GM12878 (cell line): ENCODE data around the gene ARHGAP15. TPM values are rescaled to one million over a fixed set of nuclear protein-coding genes. Genes with fewer than 3 reads are reported as not detected.

Experiments
- ATAC-seq: fragments of 200-7000 bp; cut with Tn5 transposase; 3 replicates; pipeline ENCODE4 v1.9.1; 2020; ENCODE audit warnings: mild to moderate bottlenecking, moderate library complexity
- BruUV-seq: library from RNA; stranded (reverse); fragments of 400-500 nt; replicated peaks from 2 replicates; lab custom pipeline; 2021; lab: Mats Ljungman, UMichigan
- CTCF ChIA-PET: fragments of 300-600 bp; sonication (Branson Sonifier 250); formaldehyde crosslinking; extraction: SDS; loops from one replicate; lab custom pipeline; 2021; ENCODE audit warnings: inconsistent platforms; lab: Yijun Ruan, JAX
- POLR2A ChIA-PET: fragments of 350-600 bp; formaldehyde crosslinking; extraction: SDS; loops from one replicate; lab custom pipeline; 2021; ENCODE audit warnings: inconsistent platforms; lab: Charles Lee
- RAD21 ChIA-PET: fragments of 300-600 bp; sonication (Branson Sonifier 250); formaldehyde crosslinking; loops from one replicate; lab custom pipeline; 2023; ENCODE audit warnings: antibody characterized with exemption; ENCODE audit not compliant: unreplicated experiment; lab: Charles Lee
- SMC1A ChIA-PET: fragments of 300-600 bp; sonication (Branson Sonifier 250); formaldehyde crosslinking; loops from one replicate; lab custom pipeline; 2023; ENCODE audit not compliant: unreplicated experiment, uncharacterized antibody; lab: Charles Lee
- DNase-seq: peaks from one replicate; pipeline ENCODE4 v3.0.0-alpha.2; 2011; ENCODE audit warnings: low read depth, low spot score
- FAIRE-seq: peaks from 3 replicates; lab custom pipeline; 2011; peaks lifted over from hg19 to GRCh38; lab: Jason Lieb, UNC
- H2AFZ ChIP-seq: 2 replicates; pipeline ENCODE4 v1.6.0; 2011; ENCODE audit warnings: low read depth, low read length, control low read depth; ENCODE audit not compliant: control insufficient read depth
- H3K27ac ChIP-seq: 2 replicates; pipeline ENCODE4 v1.5.1; 2011; ENCODE audit warnings: control low read depth; ENCODE audit not compliant: control insufficient read depth, insufficient read depth
- H3K27me3 ChIP-seq, 2 experiments: replicated peaks in 1 of 2; 2 replicates each; pipeline versions ENCODE4 v1.6.0 to v1.6.1; 2011; ENCODE audit warnings: low read length in 1 of 2; ENCODE audit not compliant: control insufficient read depth in 2 of 2, insufficient read depth in 2 of 2
- H3K36me3 ChIP-seq, 2 experiments: 2 replicates each; pipeline ENCODE4 v1.5.1; 2011; ENCODE audit warnings: low read length in 1 of 2; ENCODE audit not compliant: control insufficient read depth in 2 of 2, insufficient read depth in 2 of 2
- H3K4me1 ChIP-seq: 2 replicates; pipeline ENCODE4 v1.6.1; 2011; ENCODE audit warnings: mild to moderate bottlenecking, low read length, moderate library complexity, mixed read lengths; ENCODE audit not compliant: control insufficient read depth, insufficient read depth
- H3K4me2 ChIP-seq: 2 replicates; pipeline ENCODE4 v1.6.0; 2011; ENCODE audit warnings: control low read depth; ENCODE audit not compliant: control insufficient read depth, insufficient read depth
- H3K4me3 ChIP-seq: fragments of 200-600 bp; sonication (generic); 2 replicates; pipeline ENCODE4 v1.5.1; 2016
- H3K79me2 ChIP-seq: 2 replicates; pipeline ENCODE4 v1.6.0; 2011; ENCODE audit warnings: low read length; ENCODE audit not compliant: control insufficient read depth, insufficient read depth
- H3K9ac ChIP-seq: 2 replicates; pipeline ENCODE4 v1.8.0; 2011; ENCODE audit warnings: low read length, control low read depth, mixed read lengths; ENCODE audit not compliant: control insufficient read depth, insufficient read depth
- H3K9me3 ChIP-seq: replicated peaks from 3 replicates; pipeline ENCODE4 v1.5.1; 2011; ENCODE audit warnings: mild to moderate bottlenecking, low read length; ENCODE audit not compliant: control insufficient read depth, insufficient read depth
- H4K20me1 ChIP-seq: 2 replicates; pipeline ENCODE4 v1.6.0; 2011; ENCODE audit not compliant: control insufficient read depth, insufficient read depth
- BACH1 ChIP-seq: fragments of 450-650 bp; IDR thresholded peaks from 2 replicates; pipeline ENCODE4 v1.6.1; 2017; ENCODE audit warnings: mild to moderate bottlenecking, borderline replicate concordance
- EGR1 ChIP-seq, 2 experiments: IDR thresholded peaks; 1 replicate in 1 of 2; 2 replicates in 1 of 2; pipeline ENCODE4 v1.6.1; 2011 to 2012; ENCODE audit warnings: low read depth in 2 of 2, low read length in 2 of 2, borderline replicate concordance in 1 of 2, mild to moderate bottlenecking in 1 of 2, moderate library complexity in 1 of 2
- PML ChIP-seq: IDR thresholded peaks from 2 replicates; pipeline ENCODE4 v1.6.1; 2012; ENCODE audit warnings: low read length, inconsistent platforms
- RCOR1 ChIP-seq: conservative IDR thresholded peaks from 2 replicates; pipeline ENCODE4 v1.6.1; 2012; ENCODE audit warnings: low read depth, low read length, improper control_type of control experiment
- RFX5 ChIP-seq: IDR thresholded peaks from 2 replicates; pipeline ENCODE4 v1.6.1; 2011; ENCODE audit warnings: low read depth, low read length, improper control_type of control experiment
- SMARCA5 ChIP-seq: fragments of 450-650 bp; IDR thresholded peaks from 2 replicates; pipeline ENCODE4 v1.6.1; 2017; ENCODE audit warnings: mild to moderate bottlenecking
- TARDBP ChIP-seq: IDR thresholded peaks from 2 replicates; pipeline ENCODE4 v1.6.1; 2016; ENCODE audit warnings: borderline replicate concordance
- WGBS: methylation state at CpG from one replicate; pipeline ENCODE4 v1.1.6; 2016; ENCODE audit warnings: low lambda C conversion rate; ENCODE audit not compliant: insufficient replicate concordance, insufficient coverage; ENCODE audit errors: missing lambda C conversion rate; 5-methylcytosine and 5-hydroxymethylcytosine counted together
- in situ Hi-C: fragments of 300-500 bp; cut with MboI; formaldehyde crosslinking; loops from 9 replicates; pipeline ENCODE4 v1.14.3; 2018; ENCODE audit warnings: mixed read lengths
- intact Hi-C: fragments of 100-400 bp; cut with micrococcal nuclease; formaldehyde crosslinking; loops from one replicate; pipeline ENCODE4 v1.14.2; 2022; ENCODE audit not compliant: unreplicated experiment
- polyA plus RNA-seq, 11 experiments: library from polyadenylated mRNA; depleted of rRNA in 4 of 11; unstranded in 6 of 11; stranded (reverse) in 5 of 11; fragments of >200 nt; fragmentation: Nextera tagmentation in 4 of 11; fragmentation: Illumina TruSeq in 1 of 11; extraction: Ambion mirVana in 4 of 11; extraction: Trizol in 1 of 11; gene quantifications; 1 replicate in 1 of 11; 2 replicates in 10 of 11; pipeline versions ENCODE4 v1.2.1 to v1.2.3, GENCODE V29; 2011 to 2016; ENCODE audit warnings: inconsistent platforms in 2 of 11, missing spikeins in 2 of 11, low read depth in 1 of 11
- total RNA-seq, 4 experiments: library from RNA; depleted of rRNA in 3 of 4; stranded (reverse); fragments of >200 nt in 3 of 4; fragmentation: Illumina TruSeq in 1 of 4; extraction: Trizol in 1 of 4; gene quantifications; 2 replicates each; pipeline versions ENCODE4 v1.2.1 to v1.2.3, GENCODE V29; 2013 to 2021
- TF ChIP-seq, protein P1 (sequence below), 3 experiments: IDR thresholded peaks in 2 of 3; conservative IDR thresholded peaks in 1 of 3; 2 replicates each; pipeline ENCODE4 v1.5.1; 2011; ENCODE audit warnings: low read depth in 3 of 3, low read length in 3 of 3, mild to moderate bottlenecking in 3 of 3, control low read depth in 2 of 3, moderate library complexity in 2 of 3, inconsistent platforms in 1 of 3, mixed read lengths in 1 of 3; ENCODE audit not compliant: control insufficient read depth in 2 of 3, insufficient read depth in 1 of 3; ENCODE audit errors: extremely low read depth in 1 of 3
- TF ChIP-seq, protein P2 (sequence below): fragments of 450-650 bp; formaldehyde crosslinking; IDR thresholded peaks from 2 replicates; pipeline ENCODE4 v1.4.0; 2020; ENCODE audit warnings: mild to moderate bottlenecking, moderate library complexity
- TF ChIP-seq, protein P3 (sequence below): IDR thresholded peaks from 2 replicates; pipeline ENCODE4 v1.6.1; 2011; ENCODE audit warnings: borderline replicate concordance, low read depth, mild to moderate bottlenecking, moderate library complexity, low read length; ENCODE audit not compliant: insufficient read depth, poor library complexity, severe bottlenecking
- TF ChIP-seq, protein P4 (sequence below): fragments of 450-650 bp; formaldehyde crosslinking; IDR thresholded peaks from 2 replicates; pipeline ENCODE4 v1.4.0; 2022; ENCODE audit warnings: mild to moderate bottlenecking, moderate library complexity

The ARHGAP15 gene
- total and polyA plus RNA-seq, 10 of the 15 experiments (the other 5 are each of a cell fraction or from before 2014, with no cell fraction given), result 38.0 to 92.6 (median 66.7) TPM

DNA sequence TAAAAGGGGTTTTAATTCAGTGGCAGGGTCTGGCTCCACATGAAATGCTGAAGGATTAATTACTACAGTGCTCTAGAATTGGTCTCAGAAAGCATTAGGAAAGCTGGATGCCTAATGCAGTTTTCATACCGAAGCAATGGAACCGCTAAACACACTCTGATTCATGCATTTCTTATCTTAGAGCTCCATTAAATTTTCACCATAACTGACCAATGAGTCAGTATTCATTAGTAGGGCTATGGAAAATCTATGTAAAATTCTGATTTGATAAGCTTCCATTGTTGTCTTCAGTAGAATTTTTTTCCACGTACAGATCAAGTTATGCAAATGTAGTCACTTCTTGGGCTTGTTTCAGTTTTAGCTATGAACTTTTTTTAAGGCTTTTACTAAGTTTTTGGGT lies 359.9 kb downstream of the ARHGAP15 start:
- WGBS, result 71% methylated on average over 3 of the region's 3 CpGs
- no peak for TF ChIP-seq BACH1
- no peak for TF ChIP-seq RCOR1
- no peak for TF ChIP-seq PML
- TF ChIP-seq, protein P1, sequence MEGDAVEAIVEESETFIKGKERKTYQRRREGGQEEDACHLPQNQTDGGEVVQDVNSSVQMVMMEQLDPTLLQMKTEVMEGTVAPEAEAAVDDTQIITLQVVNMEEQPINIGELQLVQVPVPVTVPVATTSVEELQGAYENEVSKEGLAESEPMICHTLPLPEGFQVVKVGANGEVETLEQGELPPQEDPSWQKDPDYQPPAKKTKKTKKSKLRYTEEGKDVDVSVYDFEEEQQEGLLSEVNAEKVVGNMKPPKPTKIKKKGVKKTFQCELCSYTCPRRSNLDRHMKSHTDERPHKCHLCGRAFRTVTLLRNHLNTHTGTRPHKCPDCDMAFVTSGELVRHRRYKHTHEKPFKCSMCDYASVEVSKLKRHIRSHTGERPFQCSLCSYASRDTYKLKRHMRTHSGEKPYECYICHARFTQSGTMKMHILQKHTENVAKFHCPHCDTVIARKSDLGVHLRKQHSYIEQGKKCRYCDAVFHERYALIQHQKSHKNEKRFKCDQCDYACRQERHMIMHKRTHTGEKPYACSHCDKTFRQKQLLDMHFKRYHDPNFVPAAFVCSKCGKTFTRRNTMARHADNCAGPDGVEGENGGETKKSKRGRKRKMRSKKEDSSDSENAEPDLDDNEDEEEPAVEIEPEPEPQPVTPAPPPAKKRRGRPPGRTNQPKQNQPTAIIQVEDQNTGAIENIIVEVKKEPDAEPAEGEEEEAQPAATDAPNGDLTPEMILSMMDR (IDR thresholded peaks at IDR 0.05 in 2 of 3, conservative IDR thresholded peaks at IDR 0.05 in 1 of 3; ENCODE audit: control insufficient read depth in 2 of 3, extremely low read depth in 1 of 3, insufficient read depth in 1 of 3, low read depth in 3 of 3, low read length in 3 of 3), result no peak
- TF ChIP-seq RFX5, result no peak
- TF ChIP-seq, protein P2, sequence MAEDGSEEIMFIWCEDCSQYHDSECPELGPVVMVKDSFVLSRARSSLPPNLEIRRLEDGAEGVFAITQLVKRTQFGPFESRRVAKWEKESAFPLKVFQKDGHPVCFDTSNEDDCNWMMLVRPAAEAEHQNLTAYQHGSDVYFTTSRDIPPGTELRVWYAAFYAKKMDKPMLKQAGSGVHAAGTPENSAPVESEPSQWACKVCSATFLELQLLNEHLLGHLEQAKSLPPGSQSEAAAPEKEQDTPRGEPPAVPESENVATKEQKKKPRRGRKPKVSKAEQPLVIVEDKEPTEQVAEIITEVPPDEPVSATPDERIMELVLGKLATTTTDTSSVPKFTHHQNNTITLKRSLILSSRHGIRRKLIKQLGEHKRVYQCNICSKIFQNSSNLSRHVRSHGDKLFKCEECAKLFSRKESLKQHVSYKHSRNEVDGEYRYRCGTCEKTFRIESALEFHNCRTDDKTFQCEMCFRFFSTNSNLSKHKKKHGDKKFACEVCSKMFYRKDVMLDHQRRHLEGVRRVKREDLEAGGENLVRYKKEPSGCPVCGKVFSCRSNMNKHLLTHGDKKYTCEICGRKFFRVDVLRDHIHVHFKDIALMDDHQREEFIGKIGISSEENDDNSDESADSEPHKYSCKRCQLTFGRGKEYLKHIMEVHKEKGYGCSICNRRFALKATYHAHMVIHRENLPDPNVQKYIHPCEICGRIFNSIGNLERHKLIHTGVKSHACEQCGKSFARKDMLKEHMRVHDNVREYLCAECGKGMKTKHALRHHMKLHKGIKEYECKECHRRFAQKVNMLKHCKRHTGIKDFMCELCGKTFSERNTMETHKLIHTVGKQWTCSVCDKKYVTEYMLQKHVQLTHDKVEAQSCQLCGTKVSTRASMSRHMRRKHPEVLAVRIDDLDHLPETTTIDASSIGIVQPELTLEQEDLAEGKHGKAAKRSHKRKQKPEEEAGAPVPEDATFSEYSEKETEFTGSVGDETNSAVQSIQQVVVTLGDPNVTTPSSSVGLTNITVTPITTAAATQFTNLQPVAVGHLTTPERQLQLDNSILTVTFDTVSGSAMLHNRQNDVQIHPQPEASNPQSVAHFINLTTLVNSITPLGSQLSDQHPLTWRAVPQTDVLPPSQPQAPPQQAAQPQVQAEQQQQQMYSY (CRISPR knock-in tag), result no peak
- no peak for TF ChIP-seq TARDBP
- TF ChIP-seq, protein P3, sequence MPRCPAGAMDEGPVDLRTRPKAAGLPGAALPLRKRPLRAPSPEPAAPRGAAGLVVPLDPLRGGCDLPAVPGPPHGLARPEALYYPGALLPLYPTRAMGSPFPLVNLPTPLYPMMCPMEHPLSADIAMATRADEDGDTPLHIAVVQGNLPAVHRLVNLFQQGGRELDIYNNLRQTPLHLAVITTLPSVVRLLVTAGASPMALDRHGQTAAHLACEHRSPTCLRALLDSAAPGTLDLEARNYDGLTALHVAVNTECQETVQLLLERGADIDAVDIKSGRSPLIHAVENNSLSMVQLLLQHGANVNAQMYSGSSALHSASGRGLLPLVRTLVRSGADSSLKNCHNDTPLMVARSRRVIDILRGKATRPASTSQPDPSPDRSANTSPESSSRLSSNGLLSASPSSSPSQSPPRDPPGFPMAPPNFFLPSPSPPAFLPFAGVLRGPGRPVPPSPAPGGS, result no peak
- TF ChIP-seq EGR1 (IDR thresholded peaks at IDR 0.05; ENCODE audit: borderline replicate concordance in 1 of 2, low read depth in 2 of 2, low read length in 2 of 2), result no peak
- no peak for TF ChIP-seq SMARCA5
- TF ChIP-seq, protein P4, sequence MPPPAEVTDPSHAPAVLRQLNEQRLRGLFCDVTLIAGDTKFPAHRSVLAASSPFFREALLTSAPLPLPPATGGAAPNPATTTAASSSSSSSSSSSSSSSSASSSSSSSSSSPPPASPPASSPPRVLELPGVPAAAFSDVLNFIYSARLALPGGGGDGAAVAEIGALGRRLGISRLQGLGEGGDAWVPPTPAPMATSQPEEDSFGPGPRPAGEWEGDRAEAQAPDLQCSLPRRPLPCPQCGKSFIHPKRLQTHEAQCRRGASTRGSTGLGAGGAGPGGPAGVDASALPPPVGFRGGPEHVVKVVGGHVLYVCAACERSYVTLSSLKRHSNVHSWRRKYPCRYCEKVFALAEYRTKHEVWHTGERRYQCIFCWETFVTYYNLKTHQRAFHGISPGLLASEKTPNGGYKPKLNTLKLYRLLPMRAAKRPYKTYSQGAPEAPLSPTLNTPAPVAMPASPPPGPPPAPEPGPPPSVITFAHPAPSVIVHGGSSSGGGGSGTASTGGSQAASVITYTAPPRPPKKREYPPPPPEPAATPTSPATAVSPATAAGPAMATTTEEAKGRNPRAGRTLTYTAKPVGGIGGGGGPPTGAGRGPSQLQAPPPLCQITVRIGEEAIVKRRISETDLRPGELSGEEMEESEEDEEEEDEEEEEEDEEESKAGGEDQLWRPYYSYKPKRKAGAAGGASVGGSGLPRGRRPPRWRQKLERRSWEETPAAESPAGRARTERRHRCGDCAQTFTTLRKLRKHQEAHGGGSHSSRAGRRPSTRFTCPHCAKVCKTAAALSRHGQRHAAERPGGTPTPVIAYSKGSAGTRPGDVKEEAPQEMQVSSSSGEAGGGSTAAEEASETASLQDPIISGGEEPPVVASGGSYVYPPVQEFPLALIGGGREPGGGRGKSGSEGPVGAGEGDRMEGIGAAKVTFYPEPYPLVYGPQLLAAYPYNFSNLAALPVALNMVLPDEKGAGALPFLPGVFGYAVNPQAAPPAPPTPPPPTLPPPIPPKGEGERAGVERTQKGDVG (CRISPR knock-in tag), result no peak

More for the DNA sequence above, 359.9 kb downstream of the ARHGAP15 start:
- ChIA-PET CTCF (interaction anchor here (1.0 to 1.4 kb wide), 3 partner anchors 11 to 35 kb away, joined by 3 to 4 read pairs (median 3); no protein-coding TSS in a partner anchor), RAD21 (no interaction called here), POLR2A (no interaction called here), SMC1A (interaction anchor here (1.3 kb wide), 1 partner anchor 14 kb away, joined by 4 read pairs; no protein-coding TSS in a partner anchor)
- Histone ChIP-seq H3K4me2 (no peak overlapping the region), H3K4me1 (no peaks in the 10 kb centered on the region), H3K9me3 (no peaks in the 10 kb centered on the region; the same call in 2 of the 3 replicates), H3K79me2 (no peaks in the 10 kb centered on the region), H2AFZ (no peak overlapping the region), H3K36me3 (peaks cover 0 to 10% of the 10 kb centered on the region in 2 experiments; a peak in 3 of 4 replicates), H3K27me3 (no peaks in the 10 kb centered on the region), H3K9ac (no peak overlapping the region), H3K4me3 (no peak overlapping the region), H4K20me1 (no peaks in the 10 kb centered on the region), H3K27ac (no peak overlapping the region)
- no peak for FAIRE-seq
- intact Hi-C loops (no loop called here), in situ Hi-C loops (no loop called here)
- DNase-seq, result no peak
- no peak for ATAC-seq
- TSS peak; percentile 22 for BruUV-seq
